NCI-H526 (cell line): ENCODE results near the gene HIBCH.
A peak's percentile ranks its signal among the peaks of the same experiment; 100 is the strongest.
"Not testable (repeated sequence)": the region's sequence is repeated elsewhere in the genome, so short reads cannot be mapped to it uniquely, and the experiment has no call there.

Experiments used
- DNase-seq, 2 experiments: peaks; one replicate each; lab custom pipeline; 2025; lab: John Stamatoyannopoulos, UW

The HIBCH gene

DNA sequence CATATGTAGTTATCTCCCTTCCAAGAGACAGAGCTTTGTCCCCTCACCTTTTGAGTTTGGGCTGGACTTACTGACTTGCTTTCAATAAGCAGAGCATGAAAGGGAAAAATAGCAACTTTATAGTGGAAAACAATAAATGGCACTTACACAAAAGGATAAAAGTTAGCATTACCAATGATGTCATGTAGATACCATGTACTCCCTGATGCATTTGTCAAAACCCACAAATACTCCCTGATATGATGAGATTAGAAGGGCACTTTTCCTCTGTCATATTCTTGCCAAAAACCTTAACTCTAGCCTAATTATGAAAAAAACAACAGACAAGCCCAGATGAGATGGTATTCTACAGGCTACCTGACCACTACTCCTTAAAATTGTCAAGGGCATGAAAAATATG lies 16.0 kb downstream of the HIBCH start:
- no peak for DNase-seq

DNA sequence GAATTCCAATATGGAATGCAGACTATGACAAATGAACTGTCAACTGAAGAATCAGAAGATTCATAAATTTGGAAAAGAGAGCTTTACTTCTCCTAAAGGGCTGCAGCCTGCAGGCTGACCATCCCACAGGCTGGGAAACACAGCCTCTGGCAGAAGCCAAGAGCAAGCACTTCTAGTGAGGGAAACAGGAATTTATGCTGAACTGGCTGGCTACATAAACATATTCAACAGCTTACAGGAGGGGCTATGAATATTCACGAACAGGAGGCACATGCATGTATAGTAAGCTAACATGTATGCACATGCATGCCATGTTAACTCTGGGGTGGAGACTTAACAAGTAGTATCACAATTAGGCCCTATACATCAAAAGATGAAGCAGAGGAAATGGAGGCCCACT lies 17.6 kb downstream of the HIBCH start:
- no peak for DNase-seq

- DNase-seq = no peak
Measured at GRCh38 chr2:190301032-190301431, 18.6 kb downstream of the HIBCH start.

- not testable (repeated sequence) for DNase-seq
Measured at GRCh38 chr2:190297880-190298279, 21.7 kb downstream of the HIBCH start.

GRCh38 chr2:190283783-190284182 lies 35.8 kb downstream of the HIBCH start:
- DNase-seq = no peak

GRCh38 chr2:190280565-190281350 lies 38.9 kb downstream of the HIBCH start:
- DNase-seq = no peak

DNA sequence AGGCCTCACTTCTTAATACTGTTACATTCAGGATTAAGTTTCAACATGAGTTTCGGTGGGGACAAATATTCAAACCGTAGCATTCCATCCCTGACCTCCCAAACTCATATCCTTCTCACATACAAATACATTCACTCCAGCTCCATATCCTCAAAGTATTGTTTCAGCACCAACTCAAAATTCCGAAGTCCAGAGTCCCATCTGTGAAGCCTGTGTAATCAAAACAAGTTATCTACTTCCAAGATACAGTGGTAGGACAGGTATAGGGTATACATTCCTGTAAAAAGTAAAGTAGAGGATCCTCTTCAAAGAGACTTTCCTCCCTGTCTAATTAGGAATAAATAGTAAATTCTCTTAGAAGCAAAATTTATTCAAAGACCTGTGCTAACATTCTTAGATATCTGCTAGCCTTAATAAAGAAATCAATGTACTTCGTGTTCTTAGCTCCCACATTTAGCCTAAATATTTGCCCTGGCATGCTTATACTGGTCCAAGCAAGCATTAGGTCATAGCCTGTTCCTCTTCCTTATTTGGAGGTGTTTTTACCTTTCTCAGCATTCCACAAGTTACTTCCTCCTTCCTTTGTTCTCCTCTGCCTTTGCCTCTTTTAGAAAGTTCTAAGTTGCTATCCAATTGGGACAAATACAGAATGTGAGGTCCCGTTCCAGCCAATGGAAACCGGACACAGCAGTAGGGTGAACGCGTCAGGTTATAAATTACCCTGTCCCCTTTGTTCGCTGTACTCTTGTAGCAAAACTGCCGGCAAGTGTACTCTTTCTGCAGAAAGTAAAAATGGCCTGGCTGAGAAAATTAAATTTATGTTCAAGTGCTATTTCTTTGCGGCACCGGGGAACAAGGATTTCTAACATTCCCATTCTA lies 40.1 kb downstream of the HIBCH start:
- not testable (repeated sequence) for DNase-seq

- peak; percentile 4 to 49 for DNase-seq
Measured at GRCh38 chr2:190277234-190278112, 42.2 kb downstream of the HIBCH start.

DNA sequence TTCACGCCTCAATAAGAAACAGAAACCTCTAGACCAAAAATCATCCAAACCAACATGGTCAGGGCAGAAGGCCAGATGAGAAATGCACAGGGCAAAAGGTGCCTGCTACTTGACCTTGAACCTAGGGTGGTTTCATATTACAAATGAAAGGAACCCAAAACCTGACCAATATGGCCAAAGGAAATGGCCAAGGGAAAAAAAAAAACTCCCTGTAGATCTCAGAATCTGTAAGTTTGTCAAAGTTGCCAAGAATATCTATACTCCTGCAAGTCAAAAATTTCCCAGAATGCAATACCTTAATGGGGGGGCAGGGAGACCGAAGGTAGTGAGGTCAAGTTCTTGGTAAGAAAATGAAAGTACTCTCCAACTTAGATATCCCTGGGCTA lies 47.2 kb downstream of the HIBCH start:
- DNase-seq = no peak

GRCh38 chr2:190271783-190272456 lies 47.7 kb downstream of the HIBCH start:
- no peak for DNase-seq

GRCh38 chr2:190270298-190270697 lies 49.3 kb downstream of the HIBCH start:
- no peak for DNase-seq

DNA sequence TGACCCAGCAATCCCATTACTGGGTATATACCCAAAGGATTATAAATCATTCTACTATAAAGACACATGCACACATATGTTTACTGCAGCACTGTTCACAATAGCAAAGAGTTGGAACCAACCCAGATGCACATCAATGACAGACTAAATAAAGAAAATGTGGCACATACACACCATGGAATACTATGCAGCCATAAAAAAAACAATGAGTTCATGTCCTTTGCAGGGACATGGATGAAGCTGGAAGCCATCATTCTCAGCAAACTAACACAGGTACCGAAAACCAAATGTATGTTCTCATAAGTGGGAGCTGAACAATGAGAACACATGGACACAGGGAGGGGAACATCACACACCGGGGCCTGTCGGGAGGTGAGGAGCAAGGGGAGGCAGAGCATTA lies 49.9 kb downstream of the HIBCH start:
- not testable (repeated sequence) for DNase-seq

GRCh38 chr2:190267302-190267701 lies 52.3 kb downstream of the HIBCH start:
- DNase-seq = no peak

GRCh38 chr2:190266314-190266713 lies 53.3 kb downstream of the HIBCH start:
- DNase-seq = no peak

GRCh38 chr2:190261851-190262250 lies 57.8 kb downstream of the HIBCH start:
- no peak for DNase-seq

GRCh38 chr2:190256087-190256486 lies 63.5 kb downstream of the HIBCH start:
- no peak for DNase-seq

- no peak for DNase-seq
Measured at GRCh38 chr2:190255676-190256075, 64.0 kb downstream of the HIBCH start.

DNA sequence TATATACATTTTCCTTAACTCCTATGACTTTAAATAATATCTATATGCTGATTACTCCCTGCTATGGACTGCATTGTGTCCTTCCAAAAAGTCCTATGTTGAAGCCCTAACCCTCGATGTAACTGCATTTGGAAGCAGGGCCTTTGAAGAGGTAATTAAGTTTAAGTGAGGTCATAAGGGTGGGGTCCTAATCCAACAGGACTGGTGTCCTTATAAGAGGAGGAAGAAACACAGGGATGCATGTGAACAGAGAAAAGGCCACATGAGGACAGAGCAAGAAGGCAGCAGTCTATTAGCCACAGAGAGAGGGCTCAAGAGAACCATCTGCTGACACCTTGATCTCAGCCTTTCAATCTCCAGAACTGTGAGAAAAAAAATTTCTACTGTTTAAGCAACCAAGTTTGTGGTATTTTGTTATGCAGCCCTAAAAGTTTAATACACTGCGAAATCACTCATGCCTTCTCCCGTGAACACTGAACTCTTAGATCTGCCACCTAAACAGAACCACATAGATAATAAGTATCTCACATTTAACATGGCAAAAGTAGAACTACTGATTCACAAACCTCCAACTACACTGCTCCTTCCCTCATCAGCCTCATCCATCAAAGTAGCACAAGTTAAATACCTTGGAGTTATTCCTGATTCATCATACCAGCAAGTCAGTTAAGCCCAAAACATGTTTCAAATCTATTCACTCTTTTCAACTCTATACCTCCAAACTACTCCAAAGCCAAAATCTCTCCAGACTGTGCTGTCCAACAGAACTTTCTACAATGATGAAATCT lies 65.4 kb downstream of the HIBCH start:
- no peak for DNase-seq

DNA sequence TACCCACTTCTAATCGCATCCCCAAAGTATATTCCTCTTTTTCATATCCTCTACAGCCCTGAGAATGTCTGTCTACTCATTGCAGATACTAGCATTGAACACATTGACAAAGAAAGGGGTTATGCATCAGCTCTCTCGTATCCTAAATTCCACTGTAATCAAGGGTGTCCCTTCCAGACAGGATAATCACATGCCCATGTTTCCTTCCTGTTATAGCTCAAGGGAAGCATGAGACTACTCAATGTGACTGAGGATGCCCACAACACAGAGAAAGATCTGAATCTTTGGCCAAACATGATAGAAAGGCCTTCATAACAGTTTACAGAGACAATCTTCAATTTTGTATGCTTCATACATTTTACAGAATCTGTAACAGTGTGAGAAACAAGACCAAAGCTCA lies 69.2 kb downstream of the HIBCH start:
- no peak for DNase-seq

DNA sequence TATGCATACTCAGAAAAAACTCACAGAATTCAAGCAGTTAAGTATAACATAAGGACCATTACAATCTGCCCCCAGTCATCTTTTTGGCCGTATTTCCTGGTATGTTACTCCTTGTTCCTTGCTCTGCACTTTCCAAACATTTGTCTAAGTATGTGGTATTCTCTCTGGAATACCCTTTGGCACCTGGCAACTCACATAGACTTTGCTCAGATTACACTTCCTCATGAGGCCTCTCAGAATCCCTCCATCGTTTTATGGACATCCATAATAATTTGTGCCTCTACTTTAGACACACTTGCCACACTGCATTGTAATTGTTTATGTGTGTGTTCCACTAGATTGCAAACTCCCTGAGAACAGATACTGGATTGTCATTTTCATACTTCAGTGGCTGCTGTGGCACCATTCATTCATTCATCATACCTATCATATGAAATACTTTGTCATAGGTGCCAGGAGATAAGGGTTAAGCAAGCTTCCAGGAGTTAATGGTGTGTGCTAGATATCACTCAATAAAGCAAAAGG lies 84.0 kb downstream of the HIBCH start:
- DNase-seq = no peak

GRCh38 chr2:190235101-190235500 lies 84.5 kb downstream of the HIBCH start:
- DNase-seq = no peak
